ENCODE results near the gene VSTM2L.

GRCh38 chr20:37929683-37930014 is 26.7 kb downstream of the VSTM2L start:
- TF ChIP-seq CTCF (IDR thresholded peaks at IDR 0.05; ENCODE audit: low read length) = no peak
- no peak for TF ChIP-seq EZH2 (IDR thresholded peaks at IDR 0.05; ENCODE audit: borderline replicate concordance, low read length)

Measured in OCI-LY1 (cell line).